DMS79 (cell line): ENCODE results near the gene SORBS2.

Source experiments
- DNase-seq: peaks from one replicate; lab custom pipeline; 2025; lab: John Stamatoyannopoulos, UW

Gene SORBS2

DNA sequence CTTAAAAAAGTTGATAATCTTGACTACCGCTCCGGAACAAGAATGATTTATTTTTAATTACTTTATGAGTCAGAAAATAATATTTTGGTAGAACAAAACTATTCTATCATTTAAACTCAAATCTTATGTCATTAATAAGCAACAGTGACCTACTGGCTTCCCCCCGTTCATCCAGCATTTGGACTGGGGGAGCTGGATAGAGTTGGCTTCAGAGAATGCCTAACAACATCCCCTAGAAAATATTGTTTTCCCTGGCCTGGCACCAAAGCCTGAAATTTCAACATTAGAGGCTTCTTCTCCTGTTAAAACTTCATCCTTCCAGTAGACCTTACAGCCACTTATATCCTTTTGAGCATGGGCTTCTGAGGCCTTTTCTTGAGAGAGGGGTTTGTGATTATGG lies 221.0 kb downstream of the SORBS2 start:
- no peak for DNase-seq

DNA sequence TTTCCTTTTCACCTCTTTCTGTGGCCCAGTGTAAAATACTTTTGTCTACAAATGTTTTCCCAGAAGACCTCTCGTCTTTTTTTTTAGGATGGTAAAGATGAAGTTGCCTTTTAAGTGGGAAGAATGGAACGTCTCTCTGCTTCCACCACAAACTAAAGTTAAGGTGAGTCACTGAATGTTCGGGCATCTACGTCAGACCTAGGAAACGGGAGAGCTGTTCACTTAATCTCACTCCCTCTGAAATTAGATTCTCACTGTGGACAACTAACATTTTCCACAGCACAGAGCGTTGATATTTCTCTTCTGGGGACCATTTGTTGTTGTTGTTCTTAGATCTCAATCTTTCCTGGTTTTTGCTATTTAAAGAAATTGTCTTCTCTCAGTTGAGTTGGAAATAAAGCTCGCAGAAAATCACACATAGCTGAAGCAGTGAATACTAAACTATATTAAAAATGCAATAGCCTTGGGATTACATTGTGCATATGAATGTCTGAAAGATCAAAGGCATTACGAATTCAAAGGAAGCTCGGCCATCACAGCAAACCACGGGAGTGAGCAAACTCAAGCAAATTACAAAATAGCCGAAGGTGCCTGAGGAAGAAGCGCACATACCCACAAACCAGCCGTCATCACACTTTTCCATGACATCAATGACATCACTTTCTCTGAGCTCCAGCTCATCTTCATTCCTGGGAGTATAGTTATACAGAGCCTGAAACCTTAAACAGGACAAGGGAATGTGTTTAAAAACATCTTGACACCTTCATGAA lies 222.7 kb downstream of the SORBS2 start:
- DNase-seq, result no peak

DNA sequence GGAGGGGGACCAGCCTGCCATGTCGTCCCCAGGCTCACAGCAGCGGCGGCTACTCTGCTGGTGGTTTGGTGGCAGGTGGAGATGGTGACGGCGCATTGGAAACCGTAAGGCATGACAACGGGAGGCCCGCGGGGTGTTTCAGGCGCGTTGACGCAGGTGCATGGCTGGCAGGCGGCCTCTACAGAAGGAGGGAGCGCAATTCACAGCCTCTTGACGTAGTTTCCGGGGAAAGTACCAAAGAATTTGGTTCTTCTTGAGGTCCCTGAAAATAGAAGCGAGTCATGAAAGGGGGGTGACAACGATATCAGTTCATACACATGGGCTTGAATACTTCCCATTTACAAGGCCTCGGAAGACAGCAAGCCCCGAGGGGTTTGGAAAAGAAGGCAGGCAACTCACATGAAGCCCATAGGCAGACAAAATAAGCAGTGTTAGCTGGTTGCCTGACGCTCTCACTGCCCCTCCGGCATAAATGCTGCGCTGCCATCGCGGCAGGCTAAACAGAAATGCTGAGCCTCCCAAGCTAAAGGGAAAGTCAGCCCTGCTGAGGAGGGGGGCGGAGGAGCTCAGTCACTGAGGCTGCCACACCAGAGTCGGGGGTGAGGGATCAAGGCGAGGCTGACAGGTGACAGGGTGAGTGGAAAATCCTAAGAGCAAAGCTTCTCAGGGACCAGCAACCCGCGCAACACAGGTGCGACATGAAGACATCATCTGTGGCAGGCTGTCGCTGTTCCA lies 224.4 kb downstream of the SORBS2 start:
- no peak for DNase-seq

DNA sequence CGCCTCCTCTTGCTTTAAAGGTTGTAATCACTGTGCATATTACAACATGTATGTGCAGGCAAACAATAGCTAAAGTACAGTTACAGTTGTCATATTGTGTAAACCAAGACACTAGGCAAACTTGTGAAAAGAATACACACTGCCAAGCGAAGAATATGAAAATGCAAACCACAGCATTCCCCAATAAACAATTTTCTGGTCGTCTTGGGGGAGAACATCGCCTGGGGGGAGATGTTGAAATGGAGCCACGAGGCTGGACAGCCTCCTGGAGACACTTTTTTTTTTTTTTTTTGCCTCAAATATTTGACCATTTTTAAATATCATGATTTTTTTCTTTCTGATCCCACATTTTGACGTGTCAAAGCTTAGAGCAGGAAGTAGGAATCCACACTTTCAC lies 225.0 kb downstream of the SORBS2 start:
- no peak for DNase-seq

DNA sequence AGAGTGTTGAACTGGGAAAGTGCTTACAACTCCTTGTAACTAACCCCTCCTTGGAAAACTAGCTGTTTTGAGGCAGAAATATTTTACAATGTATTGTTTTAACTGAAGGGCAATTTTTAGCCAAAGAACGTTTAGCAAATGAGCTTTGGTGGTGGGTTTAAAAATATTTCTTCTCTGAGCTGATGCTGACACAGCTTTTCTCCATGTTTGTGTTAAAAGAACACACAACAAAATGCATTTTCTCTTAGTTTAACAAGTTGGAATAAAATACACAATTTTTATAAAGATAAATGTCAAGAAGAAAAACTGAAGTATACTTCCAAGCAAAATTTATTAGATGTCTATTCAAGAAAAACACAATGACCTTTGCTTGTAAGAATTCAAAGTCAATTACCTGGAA lies 226.8 kb downstream of the SORBS2 start:
- no peak for DNase-seq

DNA sequence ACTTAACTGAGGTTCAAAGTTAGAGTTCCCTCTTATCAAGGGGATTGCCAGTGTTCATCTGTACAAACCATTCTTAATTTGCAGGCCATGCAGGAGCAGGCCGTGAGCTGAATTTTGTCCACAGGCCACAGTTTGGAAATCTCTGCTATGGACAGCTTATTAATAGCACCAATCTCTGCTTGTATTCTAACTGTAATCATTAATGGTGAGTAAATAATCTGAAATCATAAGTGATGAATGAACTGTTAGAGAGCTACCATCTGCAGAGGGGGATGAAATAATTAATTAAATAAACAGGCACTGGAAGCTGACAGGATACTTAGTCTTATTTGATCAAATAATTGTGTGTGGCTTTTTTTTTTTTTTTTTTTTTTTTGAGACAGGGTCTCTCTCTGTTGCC lies 228.2 kb downstream of the SORBS2 start:
- DNase-seq, result no peak

DNA sequence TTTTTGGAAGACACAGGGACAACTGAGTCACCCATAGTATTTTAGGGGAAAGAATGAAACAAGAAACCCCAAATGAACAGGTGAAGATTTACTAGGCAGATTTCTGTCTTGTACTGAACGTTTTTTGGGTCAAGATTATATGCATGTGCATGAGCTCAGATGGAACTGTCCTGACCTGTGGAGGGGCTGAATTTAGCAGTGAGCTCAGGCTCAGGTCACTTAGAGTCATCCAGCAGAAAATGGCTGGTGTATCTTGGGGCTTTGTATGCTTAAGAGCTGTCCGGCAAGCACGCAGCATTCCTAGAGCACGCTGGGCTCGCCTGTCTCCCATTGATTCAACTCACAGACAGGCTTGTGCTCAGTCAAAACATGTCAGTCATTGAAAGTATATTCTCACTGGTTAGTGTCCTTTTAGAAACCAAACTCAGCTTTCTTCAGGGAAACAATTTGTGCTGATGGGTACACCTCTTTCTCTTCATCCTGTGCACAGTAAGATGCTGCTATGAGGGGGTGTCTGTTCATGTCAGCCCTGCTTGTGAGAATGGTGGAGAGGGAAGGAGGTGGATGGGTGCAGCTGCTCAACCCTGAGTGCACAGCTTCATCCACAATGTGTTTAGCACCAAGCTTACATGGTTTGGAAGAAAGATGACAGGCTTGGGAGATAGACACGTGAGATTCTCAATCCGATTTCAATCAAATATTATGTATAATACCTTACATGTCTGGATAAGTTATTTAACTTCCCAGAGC lies 229.2 kb downstream of the SORBS2 start:
- no peak for DNase-seq

DNA sequence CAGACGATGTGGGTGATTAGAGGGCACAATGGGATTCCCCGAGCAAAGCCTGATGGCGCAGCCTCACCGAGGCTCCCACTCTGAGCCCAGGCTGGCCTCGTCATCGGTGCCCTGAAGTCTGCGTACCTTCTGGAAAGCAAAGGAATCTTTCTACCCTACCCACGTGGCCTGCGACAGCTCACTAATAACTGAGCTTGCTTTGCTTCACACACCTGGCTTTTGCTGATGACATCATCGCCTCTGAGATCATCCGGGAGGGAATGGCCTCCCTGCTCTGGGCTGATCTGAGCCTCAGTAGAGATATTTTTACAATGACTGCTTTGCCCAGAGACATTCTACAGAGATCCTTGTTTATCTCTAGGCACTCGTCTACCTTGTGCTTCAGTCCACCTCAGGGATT lies 231.3 kb downstream of the SORBS2 start:
- no peak for DNase-seq

DNA sequence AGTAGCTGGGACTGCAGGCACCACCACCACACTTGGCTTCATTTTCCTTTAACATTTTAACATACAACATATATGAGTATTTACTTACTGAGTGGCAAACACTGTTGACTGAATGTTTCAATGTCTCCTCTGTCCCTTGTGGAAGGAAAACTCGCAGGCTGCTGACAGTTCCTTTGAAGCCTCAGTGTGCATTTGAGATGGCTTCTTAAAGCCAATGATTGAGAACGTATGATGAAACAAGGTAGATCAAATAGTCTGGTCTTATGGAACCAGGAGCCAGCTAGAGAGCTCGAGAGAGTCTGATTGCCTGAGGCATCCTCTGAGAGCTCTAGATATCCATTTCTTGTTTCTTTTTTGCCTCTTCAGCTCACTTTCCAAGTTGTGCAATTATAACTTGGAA lies 233.7 kb downstream of the SORBS2 start:
- DNase-seq, result no peak

DNA sequence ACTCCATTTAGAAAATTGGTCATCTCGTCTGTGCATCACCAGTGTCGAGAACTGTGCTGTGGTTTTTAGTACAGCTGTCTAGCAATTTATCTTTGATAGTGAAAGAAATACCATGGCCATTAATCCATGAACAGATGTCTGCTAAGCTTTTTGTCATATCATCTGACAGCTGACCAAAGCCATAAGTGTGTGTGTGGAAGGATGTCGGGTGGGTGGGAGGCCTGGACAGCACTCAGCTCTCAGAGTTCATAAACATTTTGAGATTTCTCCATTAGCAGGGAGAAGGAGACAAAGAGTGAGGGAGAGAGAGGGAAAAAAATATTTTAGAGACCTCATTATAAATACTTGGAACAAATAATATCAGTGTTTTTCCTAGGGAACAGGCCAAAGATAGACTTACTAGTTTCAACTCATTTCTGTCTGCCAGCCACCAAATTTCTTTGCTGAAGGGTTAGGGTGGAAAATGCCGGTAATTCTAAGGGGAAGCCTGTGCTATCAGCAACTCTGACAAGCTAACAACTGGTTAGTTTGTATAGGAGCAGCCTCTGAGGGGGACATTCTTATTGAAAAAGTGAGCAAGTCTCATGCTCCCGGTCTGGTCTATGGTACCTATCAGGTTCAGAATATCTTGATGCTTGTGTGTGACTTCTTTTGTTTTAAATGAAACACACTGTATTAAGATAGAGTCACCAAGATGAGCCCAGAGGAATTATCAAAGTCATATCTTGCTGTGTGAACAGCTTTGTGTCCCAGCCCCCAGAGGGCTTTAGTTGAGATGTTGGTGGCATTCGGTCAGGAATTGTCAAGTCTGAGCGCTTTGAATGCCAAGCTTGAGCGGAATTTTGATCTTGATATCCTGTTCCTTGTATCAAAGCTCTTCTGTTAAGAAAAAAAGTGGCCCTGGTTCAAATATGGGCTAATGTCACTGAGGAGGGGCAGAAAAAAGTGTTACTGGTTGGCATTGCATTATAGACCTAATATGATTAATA lies 234.7 kb downstream of the SORBS2 start:
- no peak for DNase-seq

DNA sequence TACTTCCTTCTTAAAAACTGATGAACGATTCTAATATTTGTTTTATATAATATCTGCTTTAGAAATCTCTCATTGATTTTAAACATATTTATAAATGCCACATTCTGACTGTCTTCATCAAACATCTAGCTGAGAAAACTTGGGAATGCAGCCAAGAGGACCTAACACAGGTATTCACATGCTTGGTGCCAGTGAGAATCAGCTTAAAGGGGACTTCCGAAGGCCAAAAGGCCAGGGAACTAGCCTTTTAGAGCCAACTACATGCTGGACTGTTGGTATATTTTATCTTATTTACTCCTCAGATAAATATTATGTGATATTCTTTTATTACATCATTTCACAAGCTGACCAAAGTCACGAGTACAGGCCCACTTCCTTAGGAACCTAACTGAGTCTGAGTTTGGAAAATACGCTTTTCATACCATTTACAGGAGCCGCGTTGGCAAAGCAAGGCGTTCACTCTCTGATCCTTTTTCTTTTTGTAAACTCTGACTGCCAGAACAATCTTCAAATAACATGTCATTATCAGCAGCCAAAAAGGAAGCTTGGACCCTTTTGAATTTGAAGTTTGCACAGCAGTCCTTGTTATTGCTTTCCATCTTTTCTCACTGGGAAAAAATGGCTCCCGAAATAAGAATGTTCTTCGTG lies 235.6 kb downstream of the SORBS2 start:
- DNase-seq, result no peak

DNA sequence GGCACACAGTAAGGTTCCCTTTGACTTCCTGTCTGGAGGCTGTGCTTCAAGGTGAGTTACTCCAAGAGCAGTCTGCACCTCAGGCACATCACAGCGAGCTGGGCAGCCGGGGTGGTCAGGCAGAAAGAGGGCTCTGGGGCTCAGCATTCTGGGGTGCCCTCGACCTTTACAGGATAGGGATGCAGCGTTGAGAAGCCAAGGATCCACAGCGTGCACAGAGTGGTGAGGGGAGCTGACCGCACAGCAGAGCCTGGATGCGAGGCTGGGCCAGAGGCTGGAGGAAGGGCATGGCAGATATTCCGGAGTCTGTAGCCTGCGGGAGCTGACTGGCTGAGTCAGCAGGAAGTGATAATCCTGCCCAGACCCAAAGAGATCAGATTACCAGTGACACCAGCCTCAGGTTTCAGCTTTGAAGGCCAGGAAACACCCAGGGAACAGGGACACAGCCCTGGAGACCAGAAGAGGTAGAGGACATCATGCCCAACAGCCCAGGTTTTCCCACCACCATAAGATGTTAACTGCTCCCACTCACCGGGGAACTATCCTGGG lies 238.3 kb downstream of the SORBS2 start:
- DNase-seq, result no peak

DNA sequence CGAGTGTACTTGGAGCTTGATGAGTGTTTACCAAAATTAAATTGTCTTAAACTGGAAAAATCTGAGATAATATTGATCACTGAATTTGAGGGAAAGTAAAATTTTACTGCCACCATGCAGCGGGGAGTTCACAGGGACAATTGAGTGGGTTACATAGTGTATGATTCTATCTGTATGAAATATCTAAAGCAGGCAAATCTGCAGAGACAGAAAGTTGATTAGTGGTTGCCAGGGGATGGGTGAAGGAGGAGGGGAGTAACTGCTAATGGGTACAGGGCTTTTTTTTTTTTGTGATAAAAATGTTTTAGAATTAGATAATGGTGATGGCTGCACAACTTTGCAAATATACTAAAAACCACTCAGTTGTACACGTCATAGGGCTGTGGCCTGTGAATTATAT lies 241.3 kb downstream of the SORBS2 start:
- no peak for DNase-seq

DNA sequence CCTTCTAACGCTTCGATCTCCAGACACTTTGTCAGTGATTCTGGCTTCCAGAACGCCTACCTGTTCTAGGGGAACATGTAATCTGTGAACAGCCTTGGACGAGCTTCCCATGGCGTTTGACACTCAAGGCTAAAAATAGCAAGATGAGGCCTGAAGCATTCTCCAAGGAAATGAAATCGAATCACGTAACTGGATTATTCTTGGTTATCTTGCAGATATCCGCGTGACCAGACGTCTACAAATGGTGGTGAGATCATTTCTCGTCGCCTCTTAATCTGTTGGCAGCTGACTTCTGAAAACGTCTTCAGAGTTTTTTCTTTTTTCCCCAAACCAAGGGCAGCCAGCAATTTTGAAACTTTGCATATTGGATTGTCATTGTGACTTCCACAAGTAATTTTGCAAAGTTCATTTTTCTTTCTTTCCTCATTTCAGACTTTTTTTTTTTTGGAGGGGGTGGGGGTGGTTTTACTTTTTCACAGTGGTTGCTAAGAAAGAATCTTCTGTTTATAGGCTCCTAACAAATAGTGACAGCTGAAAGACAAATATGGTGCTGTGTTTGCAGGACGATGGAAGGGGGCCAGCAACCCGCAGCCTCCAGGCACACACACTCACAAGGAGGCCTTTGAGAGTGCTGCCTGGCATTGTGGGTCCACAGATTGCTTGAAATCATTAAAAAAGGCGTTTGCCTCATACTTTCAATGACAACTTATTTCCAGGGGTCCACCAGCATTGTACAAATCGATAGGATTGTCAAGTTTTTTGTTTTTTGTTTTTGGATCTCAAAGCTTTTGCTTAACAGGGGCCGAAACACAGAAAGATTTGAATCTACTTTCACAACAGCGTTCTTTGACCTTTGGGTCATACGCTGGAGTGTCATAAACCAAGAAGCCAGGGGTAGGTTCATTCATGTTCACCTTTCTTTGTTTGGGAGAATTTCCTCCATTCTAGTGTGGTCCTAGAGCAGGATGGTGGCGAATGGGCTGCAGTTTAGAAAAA lies 244.3 kb downstream of the SORBS2 start:
- no peak for DNase-seq

DNA sequence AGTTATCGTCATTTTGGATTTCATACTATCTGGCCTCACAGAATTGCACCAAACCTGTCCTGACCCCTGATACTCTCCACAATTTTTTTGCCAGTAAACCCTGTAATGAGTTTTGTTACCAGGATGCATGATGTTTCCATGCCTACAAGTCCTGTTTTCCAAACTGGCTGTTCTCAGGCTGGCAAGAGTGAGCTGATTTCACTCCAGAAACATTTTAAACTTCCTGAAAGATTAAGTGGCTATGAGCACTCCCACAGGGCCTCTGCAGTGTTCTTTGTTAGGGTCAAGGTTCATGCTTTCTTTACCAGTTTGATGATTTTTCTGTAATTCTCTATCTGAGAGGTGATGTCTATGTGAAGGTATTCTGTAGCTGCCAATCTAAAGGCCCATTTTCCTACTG lies 245.0 kb downstream of the SORBS2 start:
- DNase-seq, result no peak

DNA sequence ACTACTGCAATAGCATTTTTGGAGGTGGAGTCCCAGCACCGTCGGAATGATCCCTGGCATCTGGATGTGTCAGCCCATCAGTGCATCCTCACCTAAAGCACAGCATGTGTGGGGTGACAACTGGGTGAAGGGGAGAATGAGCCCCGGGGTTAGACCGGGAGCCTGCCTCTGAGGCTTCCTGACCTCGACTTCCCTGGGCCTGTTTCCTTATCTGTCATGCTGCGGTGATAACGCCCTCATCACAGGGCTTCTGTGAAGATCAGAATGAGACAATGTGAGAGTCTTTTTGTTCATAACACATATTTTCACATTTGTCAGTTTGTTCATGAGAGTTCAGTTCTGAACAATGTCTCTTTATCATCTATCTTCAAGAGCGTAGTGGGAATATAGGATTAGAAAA lies 245.6 kb downstream of the SORBS2 start:
- DNase-seq, result no peak

DNA sequence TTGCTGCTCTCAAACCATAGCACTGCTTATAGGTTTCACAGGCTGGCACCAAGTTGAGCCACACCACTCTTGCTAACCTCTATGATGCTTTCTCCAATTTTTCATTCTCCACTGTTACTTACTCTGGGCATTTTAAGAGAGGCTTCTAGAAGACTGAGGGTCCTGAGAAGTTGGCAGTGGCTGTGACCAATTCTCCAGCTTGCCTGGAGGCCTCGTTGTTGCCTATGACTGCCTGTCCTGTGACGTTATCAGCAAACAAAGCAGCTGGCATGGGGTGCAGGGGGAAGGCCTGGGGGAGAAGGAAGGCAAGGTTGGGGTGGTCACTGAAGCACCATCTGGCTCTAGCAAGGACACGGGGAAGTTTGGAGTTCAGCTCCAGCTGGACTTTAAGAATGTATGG lies 246.3 kb downstream of the SORBS2 start:
- DNase-seq, result no peak

DNA sequence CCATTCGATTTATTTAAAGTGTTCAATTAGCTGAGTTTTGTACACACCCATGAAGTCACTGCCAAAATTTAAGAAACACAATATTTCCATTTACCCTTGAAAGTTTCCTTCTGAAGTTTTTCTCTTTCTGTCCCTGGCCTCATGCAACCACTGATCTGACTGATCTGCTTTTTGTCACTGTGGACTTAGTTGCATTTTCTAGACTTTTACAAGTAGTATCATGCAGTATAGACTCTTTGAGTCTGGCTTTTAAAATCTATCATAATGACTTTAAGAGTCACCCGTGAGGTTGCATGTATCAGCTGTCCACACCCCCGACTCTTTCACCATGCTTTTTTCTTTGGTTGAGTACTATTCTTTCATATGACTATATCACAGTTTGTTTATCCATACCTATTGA lies 247.6 kb downstream of the SORBS2 start:
- no peak for DNase-seq

DNA sequence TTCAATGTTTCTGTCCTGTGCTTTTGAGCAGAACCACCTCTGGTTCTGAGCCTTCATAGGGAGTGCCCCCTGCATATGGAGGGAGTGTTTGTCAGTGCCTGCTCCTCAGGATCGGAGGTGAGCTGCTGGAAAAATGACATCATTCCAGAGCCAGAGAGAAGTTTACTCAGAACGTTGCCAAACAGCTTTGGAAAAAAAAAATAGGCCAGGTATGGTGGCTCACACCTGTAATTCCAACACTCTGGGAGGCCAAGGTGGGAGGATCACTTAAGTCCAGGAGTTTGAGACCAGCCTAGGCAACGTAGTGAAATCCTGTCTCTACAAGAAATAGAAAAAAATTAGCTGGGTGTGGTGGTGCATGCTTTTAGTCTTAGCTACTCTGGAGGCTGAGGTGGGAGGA lies 249.5 kb downstream of the SORBS2 start:
- DNase-seq, result no peak

DNA sequence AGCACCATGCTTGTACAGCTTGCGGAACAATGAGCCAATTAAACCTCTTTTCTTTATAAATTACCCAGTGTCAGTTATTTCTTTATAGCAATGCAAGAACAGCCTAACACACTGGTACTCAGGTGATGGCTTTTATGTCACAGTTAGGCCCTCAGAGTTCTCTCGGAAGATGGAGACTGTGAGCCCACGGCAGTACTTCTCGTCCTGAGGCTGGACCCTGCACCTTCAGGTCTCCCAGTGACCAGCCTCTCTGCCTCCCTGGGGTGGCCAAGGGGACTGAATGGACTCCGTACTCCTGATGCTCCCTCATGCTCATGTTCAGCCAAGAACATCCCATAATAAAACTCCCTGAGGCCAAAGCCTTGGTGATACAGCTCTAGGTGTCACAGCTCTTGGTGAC lies 251.7 kb downstream of the SORBS2 start:
- no peak for DNase-seq
